Breast epithelium (tissue), 3 donors: Measurements from ENCODE around the gene SPG7.
A peak's percentile ranks its signal among the peaks of the same experiment; 100 is the strongest.

Experiments
- POLR2AphosphoS5 ChIP-seq, 3 donors: sonication (generic); formaldehyde crosslinking; IDR thresholded peaks; one replicate each; pipeline ENCODE4 v1.6.1; 2017; ENCODE audit warnings: antibody characterized with exemption in 3 of 3
- TF ChIP-seq, protein P1 (sequence below), 3 donors: fragments of 450-650 bp; IDR thresholded peaks; one replicate each; pipeline ENCODE4 v1.5.1; 2016 to 2017; ENCODE audit warnings: antibody characterized with exemption in 3 of 3, mild to moderate bottlenecking in 3 of 3, moderate library complexity in 3 of 3

DNA sequence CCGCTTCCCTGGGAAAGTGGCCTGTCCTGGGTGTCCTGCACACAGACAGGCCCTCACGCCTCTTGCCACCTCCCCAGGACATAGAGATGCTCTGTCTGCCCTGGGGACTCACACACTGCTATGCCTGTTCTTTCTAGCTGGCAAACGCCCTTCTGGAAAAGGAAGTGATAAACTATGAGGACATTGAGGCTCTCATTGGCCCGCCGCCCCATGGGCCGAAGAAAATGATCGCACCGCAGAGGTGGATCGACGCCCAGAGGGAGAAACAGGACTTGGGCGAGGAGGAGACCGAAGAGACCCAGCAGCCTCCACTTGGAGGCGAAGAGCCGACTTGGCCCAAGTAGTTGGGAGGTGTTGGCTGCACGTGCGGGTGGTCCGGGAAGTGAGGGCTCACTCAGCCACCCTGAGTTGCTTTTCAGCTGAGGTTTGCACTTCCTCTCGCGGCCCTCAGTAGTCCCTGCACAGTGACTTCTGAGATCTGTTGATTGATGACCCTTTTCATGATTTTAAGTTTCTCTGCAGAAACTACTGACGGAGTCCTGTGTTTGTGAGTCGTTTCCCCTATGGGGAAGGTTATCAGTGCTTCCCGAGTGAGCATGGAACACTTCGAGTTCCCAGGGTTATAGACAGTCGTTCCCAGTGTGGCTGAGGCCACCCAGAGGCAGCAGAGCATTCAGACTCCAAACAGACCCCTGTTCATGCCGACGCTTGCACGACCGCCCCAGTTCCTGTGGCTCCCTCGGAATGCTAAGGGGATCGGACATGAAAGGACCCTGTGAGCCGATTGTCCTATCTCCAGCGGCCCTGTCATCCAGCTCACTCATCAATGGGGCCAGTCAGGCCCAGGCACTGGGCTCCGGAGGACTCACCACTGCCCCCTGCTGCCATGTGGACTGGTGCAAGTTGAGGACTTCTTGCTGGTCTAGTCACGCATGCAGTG is 48.8 kb downstream of the SPG7 start:
- TF ChIP-seq, protein P1, sequence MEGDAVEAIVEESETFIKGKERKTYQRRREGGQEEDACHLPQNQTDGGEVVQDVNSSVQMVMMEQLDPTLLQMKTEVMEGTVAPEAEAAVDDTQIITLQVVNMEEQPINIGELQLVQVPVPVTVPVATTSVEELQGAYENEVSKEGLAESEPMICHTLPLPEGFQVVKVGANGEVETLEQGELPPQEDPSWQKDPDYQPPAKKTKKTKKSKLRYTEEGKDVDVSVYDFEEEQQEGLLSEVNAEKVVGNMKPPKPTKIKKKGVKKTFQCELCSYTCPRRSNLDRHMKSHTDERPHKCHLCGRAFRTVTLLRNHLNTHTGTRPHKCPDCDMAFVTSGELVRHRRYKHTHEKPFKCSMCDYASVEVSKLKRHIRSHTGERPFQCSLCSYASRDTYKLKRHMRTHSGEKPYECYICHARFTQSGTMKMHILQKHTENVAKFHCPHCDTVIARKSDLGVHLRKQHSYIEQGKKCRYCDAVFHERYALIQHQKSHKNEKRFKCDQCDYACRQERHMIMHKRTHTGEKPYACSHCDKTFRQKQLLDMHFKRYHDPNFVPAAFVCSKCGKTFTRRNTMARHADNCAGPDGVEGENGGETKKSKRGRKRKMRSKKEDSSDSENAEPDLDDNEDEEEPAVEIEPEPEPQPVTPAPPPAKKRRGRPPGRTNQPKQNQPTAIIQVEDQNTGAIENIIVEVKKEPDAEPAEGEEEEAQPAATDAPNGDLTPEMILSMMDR (IDR thresholded peaks at IDR 0.05) = peak in 2 of 3 donors; percentile 58 to 69
- TF ChIP-seq POLR2AphosphoS5 (IDR thresholded peaks at IDR 0.05) = no peak
